ENCODE measurements around the gene RSRC1.

GRCh38 chr3:158483701-158484235, 373.9 kb downstream of the RSRC1 start:
- TF ChIP-seq CTCF (IDR thresholded peaks at IDR 0.05), result no peak
- TF ChIP-seq POLR2A (IDR thresholded peaks at IDR 0.05), result no peak
